Ishikawa (cell line): ENCODE results near the gene TOX2.

Experiments used
- CEBPB ChIP-seq: IDR thresholded peaks from 2 replicates; pipeline ENCODE4 v1.6.1; 2012
- CREB1 ChIP-seq: IDR thresholded peaks from 2 replicates; pipeline ENCODE4 v1.6.1; 2012; ENCODE audit warnings: low read depth
- EGR1 ChIP-seq: IDR thresholded peaks from 2 replicates; pipeline ENCODE4 v1.6.1; 2012
- EP300 ChIP-seq: IDR thresholded peaks from 2 replicates; pipeline ENCODE4 v1.6.1; 2012; ENCODE audit warnings: borderline replicate concordance
- FOXM1 ChIP-seq: IDR thresholded peaks from 2 replicates; pipeline ENCODE4 v1.6.1; 2012; ENCODE audit warnings: low read depth, borderline replicate concordance
- NFIC ChIP-seq: IDR thresholded peaks from 2 replicates; pipeline ENCODE4 v1.6.1; 2012
- RAD21 ChIP-seq: IDR thresholded peaks from 2 replicates; pipeline ENCODE4 v1.6.1; 2012; ENCODE audit warnings: low read depth
- TAF1 ChIP-seq: IDR thresholded peaks from 2 replicates; pipeline ENCODE4 v1.6.1; 2012; ENCODE audit warnings: low read depth, mild to moderate bottlenecking
- TCF12 ChIP-seq: IDR thresholded peaks from 2 replicates; pipeline ENCODE4 v1.6.1; 2012; ENCODE audit warnings: low read depth
- TEAD4 ChIP-seq: IDR thresholded peaks from 2 replicates; pipeline ENCODE4 v1.6.1; 2012
- YY1 ChIP-seq: IDR thresholded peaks from 2 replicates; pipeline ENCODE4 v1.6.1; 2012; ENCODE audit warnings: low read depth
- ZBTB7A ChIP-seq: IDR thresholded peaks from 2 replicates; pipeline ENCODE4 v1.6.1; 2012; ENCODE audit warnings: low read depth
- TF ChIP-seq, protein P1 (sequence below): IDR thresholded peaks from 2 replicates; pipeline ENCODE4 v1.6.1; 2012
- TF ChIP-seq, protein P2 (sequence below): IDR thresholded peaks from 2 replicates; pipeline ENCODE4 v1.6.1; 2012; ENCODE audit warnings: low read depth, mild to moderate bottlenecking
- TF ChIP-seq, protein P3 (sequence below): IDR thresholded peaks from 2 replicates; pipeline ENCODE4 v1.6.1; 2012

Gene TOX2

DNA sequence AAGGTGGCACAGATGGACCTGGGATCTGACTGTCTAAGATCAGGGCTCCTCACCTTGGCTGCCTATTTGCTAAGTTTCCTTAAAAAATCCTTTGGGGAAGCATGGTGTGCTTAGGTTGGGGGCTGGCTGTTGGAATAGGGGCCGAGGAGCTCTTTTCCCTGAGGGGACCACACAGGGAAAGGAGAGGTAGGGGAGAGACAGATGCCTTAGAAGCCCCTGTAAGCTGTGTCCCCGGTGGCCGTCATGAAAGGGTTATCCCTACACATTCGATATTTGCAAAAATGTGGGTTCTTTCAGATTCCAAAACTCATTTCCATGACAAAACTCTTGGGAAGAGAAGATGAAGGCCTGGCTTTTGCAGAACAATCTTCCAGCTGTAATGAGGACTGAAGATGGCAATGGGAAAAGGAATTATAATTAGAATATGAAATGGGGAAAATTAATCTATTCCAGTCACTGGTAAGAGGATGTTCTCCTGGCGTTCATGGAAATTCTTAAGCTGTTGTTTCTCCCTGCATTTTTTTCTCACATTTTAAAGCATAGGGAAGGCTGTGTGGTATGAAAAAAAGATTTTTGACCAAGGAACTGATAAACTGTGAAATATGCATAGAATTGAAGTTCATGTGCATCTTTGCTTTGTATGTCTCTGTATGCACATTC lies 53.8 kb downstream of the TOX2 start:
- no peak for TF ChIP-seq RAD21
- no peak for TF ChIP-seq EP300
- TF ChIP-seq, protein P1, sequence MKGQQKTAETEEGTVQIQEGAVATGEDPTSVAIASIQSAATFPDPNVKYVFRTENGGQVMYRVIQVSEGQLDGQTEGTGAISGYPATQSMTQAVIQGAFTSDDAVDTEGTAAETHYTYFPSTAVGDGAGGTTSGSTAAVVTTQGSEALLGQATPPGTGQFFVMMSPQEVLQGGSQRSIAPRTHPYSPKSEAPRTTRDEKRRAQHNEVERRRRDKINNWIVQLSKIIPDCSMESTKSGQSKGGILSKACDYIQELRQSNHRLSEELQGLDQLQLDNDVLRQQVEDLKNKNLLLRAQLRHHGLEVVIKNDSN: no peak
- no peak for TF ChIP-seq TCF12
- TF ChIP-seq, protein P2, sequence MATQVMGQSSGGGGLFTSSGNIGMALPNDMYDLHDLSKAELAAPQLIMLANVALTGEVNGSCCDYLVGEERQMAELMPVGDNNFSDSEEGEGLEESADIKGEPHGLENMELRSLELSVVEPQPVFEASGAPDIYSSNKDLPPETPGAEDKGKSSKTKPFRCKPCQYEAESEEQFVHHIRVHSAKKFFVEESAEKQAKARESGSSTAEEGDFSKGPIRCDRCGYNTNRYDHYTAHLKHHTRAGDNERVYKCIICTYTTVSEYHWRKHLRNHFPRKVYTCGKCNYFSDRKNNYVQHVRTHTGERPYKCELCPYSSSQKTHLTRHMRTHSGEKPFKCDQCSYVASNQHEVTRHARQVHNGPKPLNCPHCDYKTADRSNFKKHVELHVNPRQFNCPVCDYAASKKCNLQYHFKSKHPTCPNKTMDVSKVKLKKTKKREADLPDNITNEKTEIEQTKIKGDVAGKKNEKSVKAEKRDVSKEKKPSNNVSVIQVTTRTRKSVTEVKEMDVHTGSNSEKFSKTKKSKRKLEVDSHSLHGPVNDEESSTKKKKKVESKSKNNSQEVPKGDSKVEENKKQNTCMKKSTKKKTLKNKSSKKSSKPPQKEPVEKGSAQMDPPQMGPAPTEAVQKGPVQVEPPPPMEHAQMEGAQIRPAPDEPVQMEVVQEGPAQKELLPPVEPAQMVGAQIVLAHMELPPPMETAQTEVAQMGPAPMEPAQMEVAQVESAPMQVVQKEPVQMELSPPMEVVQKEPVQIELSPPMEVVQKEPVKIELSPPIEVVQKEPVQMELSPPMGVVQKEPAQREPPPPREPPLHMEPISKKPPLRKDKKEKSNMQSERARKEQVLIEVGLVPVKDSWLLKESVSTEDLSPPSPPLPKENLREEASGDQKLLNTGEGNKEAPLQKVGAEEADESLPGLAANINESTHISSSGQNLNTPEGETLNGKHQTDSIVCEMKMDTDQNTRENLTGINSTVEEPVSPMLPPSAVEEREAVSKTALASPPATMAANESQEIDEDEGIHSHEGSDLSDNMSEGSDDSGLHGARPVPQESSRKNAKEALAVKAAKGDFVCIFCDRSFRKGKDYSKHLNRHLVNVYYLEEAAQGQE: no peak
- TF ChIP-seq, protein P3, sequence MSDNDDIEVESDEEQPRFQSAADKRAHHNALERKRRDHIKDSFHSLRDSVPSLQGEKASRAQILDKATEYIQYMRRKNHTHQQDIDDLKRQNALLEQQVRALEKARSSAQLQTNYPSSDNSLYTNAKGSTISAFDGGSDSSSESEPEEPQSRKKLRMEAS: no peak
- TF ChIP-seq FOXM1: no peak
- TF ChIP-seq TAF1: no peak
- no peak for TF ChIP-seq NFIC
- TF ChIP-seq CEBPB: no peak
- TF ChIP-seq CREB1: no peak
- no peak for TF ChIP-seq TEAD4
- TF ChIP-seq ZBTB7A: no peak
- no peak for TF ChIP-seq YY1
- no peak for TF ChIP-seq EGR1

DNA sequence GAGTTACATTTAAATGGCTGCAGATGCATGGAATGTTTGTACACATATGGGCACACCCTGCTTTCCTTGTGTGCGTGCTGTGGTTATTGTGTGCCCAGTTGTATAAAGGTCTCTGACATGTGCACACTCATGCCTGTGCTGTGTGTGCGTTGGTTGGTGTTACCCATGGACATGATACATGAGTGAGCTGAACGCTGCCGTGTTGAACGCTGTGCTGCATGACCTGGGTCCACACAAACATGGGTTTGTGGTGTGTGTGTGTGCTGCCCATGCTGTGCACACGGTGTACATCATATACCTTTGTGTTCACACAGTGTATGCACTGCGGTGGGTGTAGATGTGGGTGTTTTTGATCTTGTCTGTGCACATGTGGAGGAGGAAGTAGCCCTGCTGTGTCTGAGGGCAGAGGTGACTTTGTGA lies 54.4 kb downstream of the TOX2 start:
- no peak for TF ChIP-seq CREB1
- TF ChIP-seq NFIC: no peak
- TF ChIP-seq, protein P1: no peak
- TF ChIP-seq TEAD4: no peak
- TF ChIP-seq CEBPB: no peak
- TF ChIP-seq, protein P2: no peak
- no peak for TF ChIP-seq TAF1
- no peak for TF ChIP-seq EGR1
- TF ChIP-seq, protein P3: no peak
- no peak for TF ChIP-seq RAD21
- TF ChIP-seq ZBTB7A: no peak
- no peak for TF ChIP-seq TCF12
- TF ChIP-seq YY1: no peak
- no peak for TF ChIP-seq FOXM1
- TF ChIP-seq EP300: no peak

DNA sequence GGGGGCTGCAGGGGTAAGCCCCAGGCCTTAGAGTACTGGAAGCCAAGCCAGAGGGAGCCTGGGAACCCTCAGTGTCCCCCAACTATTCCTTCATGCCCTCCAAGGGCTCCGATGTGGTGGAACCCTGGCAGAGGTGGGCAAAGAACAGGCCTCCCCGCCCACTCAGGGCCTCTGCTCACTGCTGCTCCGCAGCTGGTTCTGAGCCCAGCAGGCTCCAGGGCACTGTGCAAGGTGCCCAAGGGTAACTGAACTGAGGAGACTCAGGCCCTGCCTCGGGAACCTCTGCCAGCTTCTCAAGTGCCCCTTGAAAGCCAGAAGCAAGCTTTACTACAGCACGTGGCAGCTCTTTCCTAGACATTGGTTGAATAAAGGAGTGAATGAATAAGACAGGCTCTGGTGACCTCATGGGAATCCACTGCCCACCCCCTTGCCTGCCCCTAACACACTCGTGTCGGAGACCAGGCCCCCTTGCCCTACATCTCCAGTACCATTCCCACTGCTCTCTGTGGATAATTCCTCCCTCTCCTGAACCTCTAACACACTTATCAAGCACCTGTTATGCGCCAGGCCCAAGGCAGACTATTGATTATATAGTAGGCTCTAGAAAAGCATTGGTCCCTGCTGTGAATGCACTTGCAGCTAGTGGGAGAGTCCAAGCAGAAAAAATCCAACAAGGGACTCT lies 55.0 kb downstream of the TOX2 start:
- no peak for TF ChIP-seq ZBTB7A

DNA sequence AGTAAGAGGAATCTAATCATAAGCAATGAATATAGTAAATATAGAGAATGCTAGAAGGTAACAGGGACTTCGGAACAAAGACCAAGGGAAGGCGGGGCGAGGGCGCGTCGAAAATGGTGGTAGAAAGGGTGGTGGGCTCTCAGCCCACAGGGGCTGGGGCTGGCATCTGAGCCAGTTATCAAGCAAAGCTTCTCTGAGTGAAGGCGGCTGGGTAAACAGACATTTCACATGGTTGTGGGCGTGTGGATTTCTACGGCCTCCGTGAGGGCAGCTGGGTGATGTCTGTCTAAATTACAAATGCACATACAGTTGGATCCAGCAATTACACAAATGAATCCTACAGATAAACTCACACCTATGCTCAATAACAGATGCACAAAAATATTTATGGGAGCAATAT lies 56.6 kb downstream of the TOX2 start:
- TF ChIP-seq, protein P2: no peak
- TF ChIP-seq CREB1 (no peak), EGR1 (no peak), NFIC (no peak), CEBPB (no peak), FOXM1 (no peak)
